ENCODE data around the gene SETMAR. TPM values are rescaled to one million over a fixed set of nuclear protein-coding genes. Genes with fewer than 3 reads are reported as not detected.
A peak's percentile ranks its signal among the peaks of the same experiment; 100 is the strongest.

SETMAR gene
- total and polyA plus RNA-seq, 4 donors, result 4.5 to 9.7 (median 5.8) TPM

GRCh38 chr3:4356220-4356540, 53.0 kb downstream of the SETMAR start:
- TF ChIP-seq FOXA1 (IDR thresholded peaks at IDR 0.05), result no peak
- no peak for TF ChIP-seq RAD21 (IDR thresholded peaks at IDR 0.05)
- no peak for TF ChIP-seq ATF3 (IDR thresholded peaks at IDR 0.05)
- TF ChIP-seq NR2F2 (IDR thresholded peaks at IDR 0.05), result no peak
- no peak for TF ChIP-seq GABPA (IDR thresholded peaks at IDR 0.05 in 1 of 2, conservative IDR thresholded peaks at IDR 0.05 in 1 of 2)
- no peak for TF ChIP-seq MAX (IDR thresholded peaks at IDR 0.05)
- no peak for TF ChIP-seq TAF1 (conservative IDR thresholded peaks at IDR 0.05)
- TF ChIP-seq YY1 (IDR thresholded peaks at IDR 0.05), result no peak
- TF ChIP-seq JUND (IDR thresholded peaks at IDR 0.05), result no peak
- TF ChIP-seq HNF4G (IDR thresholded peaks at IDR 0.05), result no peak
- no peak for TF ChIP-seq RXRA (IDR thresholded peaks at IDR 0.05)
- TF ChIP-seq EGR1 (IDR thresholded peaks at IDR 0.05; ENCODE audit: low read depth in 2 of 2), result no peak
- no peak for TF ChIP-seq REST (IDR thresholded peaks at IDR 0.05)
- no peak for TF ChIP-seq ZBTB33 (IDR thresholded peaks at IDR 0.05)
- no peak for TF ChIP-seq SP1 (IDR thresholded peaks at IDR 0.05)
- no peak for TF ChIP-seq FOXA2 (IDR thresholded peaks at IDR 0.05)
- TF ChIP-seq HNF4A (conservative IDR thresholded peaks at IDR 0.05), result no peak
- no peak for TF ChIP-seq CTCF (IDR thresholded peaks at IDR 0.05; ENCODE audit: low read depth, low read length, missing input control)
- Histone ChIP-seq H3K4me1 (ENCODE audit: control insufficient read depth in 4 of 4, insufficient read depth in 4 of 4, low read length in 3 of 4) (peaks cover 4 to 26% (median 17%) of the 10 kb centered on the region in 4 donors), H3K4me3 (ENCODE audit: low read depth in 1 of 3, low read length in 3 of 3) (no peak overlapping the region), H3K9ac (ENCODE audit: low read depth in 1 of 2, low read length in 2 of 2) (no peak overlapping the region), H3K27me3 (ENCODE audit: control insufficient read depth in 4 of 4, insufficient read depth in 4 of 4, low read length in 3 of 4) (no peaks in the 10 kb centered on the region), H3K36me3 (ENCODE audit: control insufficient read depth in 4 of 4, insufficient read depth in 3 of 4, low read depth in 1 of 4, low read length in 3 of 4) (no peaks in the 10 kb centered on the region), H3K9me3 (ENCODE audit: control insufficient read depth in 4 of 4, low read length in 3 of 4) (no peaks in the 10 kb centered on the region), H3K27ac (ENCODE audit: low read depth in 1 of 2, low read length in 2 of 2) (peak overlapping the region in 1 of 2 donors; percentile 48)
- WGBS, result 93% methylated on average over 6 of the region's 6 CpGs
- DNase-seq (ENCODE audit: low spot score), result no peak
